Stimulated activated CD8-positive, alpha-beta memory T cell treated with anti-CD3 and anti-CD28 coated beads, Interleukin-7, amount 100 ng/mL, for 48 hours (primary cell): Measurements from ENCODE around the gene TSACC.
"Not testable (repeated sequence)": the region's sequence is repeated elsewhere in the genome, so short reads cannot be mapped to it uniquely, and the experiment has no call there.

Experiments used
- DNase-seq, 2 donors: peaks; one replicate each; pipeline ENCODE4 v3.0.0-alpha.2; 2020; ENCODE audit warnings: low read depth in 1 of 2; ENCODE audit errors: extremely low read depth in 1 of 2

Gene TSACC

DNA sequence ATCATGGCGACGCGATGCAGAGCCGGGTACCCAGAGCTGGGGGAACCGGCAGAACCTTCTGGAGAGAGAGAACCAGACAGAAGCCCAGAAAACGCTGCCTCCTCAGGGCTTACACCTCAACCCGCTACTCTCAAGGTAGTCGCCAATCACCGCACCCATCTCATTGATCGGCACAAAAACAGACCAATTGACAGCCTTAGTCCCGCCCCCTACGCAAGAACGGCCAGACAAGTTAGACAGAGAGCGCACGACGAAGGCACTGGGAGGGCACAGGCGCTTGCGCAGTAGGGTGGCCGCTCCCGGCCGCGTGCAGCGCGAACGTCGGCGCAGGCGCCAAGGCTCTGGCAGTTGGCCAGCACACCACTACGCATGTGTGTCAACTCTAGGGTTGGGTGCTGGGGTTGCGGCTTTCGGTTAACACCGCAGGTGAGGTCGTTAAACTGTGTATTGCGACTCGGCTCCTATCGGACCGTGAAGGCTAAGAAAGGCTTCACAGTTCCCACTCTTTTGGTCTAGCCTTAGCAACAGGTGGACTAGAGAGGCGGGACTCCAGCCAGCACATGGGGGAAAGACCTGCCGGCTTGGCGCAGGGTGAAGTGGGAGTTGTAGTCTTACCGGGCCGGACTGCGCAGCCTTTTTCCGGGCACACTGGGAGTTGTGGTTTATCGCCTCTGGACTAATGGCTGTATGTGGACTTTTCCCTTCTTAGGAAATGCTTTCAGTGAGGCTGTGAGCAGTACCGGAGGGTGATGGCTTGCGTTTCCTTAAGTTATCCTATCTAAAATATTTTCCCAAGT is at the start of gene TSACC, which contains the start of gene CCT3:
TSS of gene TSACC (plus strand) at position 347 of the 797 bp plus-strand sequence. CDS start 1,232 bp downstream, outside the sequence.
TSS of gene CCT3 (minus strand) at position 113 of the 797 bp plus-strand sequence. CDS start at position 5, 108 bp downstream.
- DNase-seq, result peak; percentile 97 to 100

DNA sequence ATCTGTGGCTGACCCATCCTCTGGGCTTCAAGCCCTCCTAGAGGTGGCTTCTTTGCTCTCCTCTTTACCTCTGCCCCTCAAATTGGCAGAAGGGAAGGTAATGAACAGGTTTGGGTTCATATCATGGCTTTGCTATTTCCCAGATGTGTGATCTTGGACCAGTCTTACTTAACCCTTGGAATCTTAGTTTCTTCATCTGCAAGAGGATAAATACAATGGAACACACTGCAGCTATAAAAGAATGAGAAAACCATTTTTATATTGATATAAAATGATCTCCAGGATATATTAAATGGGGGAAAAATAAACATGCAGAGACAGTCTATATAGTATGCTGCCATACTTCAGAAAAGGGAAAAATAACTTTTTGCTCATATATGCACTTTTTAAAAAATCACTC is 48.5 kb upstream of the TSACC start:
- no peak for DNase-seq

DNA sequence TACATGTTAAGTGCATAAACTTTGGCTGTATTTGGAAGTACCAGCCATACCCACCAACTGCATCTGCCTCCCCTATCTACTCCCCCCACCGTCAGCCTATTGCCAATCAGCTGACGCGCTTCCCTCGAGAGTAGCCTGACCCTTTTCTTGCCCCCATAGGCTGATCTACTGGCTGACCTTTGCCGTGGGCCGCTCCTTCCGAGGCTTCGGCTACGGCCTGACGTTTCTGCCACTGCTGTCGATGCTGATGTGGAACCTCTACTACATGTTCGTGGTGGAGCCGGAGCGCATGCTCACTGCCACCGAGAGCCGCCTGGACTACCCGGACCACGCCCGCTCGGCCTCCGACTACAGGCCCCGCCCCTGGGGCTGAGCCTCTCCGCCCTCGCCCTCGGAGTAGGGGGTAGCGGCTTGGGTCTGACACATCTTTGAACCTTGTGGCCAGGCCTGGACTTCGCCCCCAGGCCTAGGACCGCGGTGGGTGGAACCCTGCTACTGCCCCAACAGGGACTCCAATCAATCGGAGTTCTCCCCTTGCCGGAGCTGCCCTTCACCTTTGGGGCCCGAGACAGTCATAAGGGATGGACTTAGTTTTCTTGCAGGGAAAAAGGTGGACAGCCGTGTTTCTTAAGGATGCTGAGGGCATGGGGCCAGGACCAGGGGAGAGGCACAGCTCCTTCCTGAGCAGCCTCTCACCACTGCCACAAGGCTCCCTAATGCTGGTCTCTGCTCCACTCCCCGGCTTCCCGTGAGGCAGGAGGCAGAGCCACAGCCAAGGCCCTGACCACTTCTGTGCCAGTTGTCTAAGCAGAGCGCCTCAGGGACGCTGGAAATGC is 46.9 kb upstream of the TSACC start:
- DNase-seq, result no peak

DNA sequence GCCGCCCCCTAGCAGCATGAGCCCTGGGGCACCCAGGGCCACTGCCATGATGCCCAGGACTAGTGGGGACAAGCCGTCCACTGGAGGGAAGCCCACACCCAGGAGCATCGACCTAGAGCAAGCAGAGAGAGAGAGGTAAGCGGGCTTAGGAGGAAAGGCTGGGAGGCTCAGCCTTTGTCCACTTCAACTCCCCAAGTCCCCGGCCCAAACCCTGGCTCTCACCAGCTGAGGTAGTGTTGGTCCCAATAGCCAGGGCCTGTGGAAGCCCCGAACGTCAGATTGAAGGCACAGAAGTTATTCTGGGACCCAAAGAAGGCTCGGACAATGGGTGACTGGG is 45.3 kb upstream of the TSACC start:
- no peak for DNase-seq

DNA sequence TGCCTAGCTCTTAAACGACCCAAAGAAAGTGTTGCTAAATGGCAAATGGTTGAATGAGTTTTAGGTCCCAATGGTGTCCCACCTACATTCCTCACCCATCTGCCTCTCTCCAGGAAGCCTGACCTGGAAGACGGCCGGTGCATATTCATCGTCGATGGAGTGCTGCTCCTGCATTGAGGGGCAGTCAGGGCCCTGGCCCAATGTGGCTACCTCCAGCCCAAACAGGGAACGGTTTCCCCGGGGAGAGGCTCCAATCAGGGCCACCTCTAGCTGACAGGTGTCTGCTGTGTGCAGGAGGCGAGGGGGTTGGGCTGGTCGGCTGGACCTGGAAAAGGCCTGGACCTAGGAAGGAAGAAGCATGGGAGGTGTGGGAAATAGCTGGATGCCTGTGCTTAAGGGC is 44.4 kb upstream of the TSACC start:
- no peak for DNase-seq

DNA sequence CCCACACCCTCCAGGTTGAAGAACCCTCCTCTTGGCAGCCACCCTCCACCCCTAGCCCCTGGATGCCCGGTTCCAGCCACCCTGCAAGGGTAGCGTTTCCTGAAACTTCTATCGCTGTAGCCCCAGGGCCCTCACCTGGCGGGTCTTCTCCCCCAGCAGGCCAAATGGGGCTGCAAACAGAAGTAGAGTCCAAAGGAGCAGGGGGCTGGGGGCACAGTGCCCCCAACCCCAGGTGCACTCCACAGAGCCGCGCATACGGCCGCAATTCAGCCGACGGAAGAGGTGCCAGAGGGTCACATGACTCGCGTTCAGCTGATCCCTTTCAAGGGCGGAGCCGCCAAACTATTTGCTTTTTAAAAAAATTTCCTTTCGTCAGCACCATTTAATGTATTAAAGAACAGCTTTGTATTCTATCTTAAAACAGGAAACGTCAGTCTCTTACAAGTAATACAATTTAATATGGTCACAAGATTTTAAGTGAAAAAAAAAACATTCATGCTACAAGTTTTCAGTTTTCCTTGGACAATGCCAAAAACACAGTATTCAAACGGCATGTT is 42.9 kb upstream of the TSACC start, which contains the start of gene GLMP:
TSS of gene GLMP (minus strand) at position 289 of the 557 bp plus-strand sequence. CDS start at position 255, 34 bp downstream.
- DNase-seq, result no peak

DNA sequence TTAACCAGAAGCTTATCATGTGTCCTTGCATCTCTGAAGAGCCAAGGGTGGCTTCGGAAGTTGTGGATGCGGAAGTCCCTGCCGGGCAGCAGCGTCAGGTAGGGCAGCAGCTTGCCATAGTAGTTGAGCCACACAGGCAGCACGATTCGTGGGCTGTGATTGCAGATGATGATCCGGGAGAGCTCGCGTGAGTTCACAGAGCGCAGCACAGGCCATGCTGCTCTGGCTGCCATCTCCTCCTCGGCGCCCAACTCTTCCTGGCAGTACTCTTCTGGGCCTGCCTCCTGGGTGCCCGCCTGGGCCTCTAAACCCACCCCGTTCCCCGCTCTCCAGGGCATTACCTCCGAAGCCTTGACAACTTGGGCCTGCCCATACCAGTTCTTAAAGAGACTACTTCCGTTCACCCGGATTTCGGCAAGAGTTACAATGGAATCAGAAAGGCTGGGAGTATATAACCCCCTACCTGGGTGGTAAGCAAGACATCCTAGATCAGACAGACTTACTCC is 39.4 kb upstream of the TSACC start, which contains the start of gene VHLL:
TSS of gene VHLL (minus strand) at position 456 of the 506 bp plus-strand sequence. CDS start at position 338, 118 bp downstream.
- no peak for DNase-seq

DNA sequence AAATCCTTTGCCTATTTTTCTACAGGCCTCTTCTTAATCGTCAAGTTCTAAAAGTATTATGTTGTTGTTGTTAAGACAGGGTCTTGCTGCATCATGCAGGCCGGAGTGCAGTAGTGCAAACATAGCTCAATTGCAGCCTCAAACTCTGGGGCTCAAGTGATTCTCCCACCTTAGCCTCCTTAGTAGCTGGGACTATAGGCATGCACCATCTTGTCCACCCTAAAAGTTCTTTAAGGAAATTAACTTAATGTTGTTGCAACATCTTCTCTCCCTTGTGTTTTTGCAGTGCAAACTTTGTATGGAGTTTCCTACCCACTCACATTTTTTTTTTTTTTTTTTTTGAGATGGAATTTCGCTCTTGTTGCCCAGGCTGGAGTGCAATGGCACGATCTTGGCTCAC is 35.1 kb upstream of the TSACC start:
- DNase-seq, result no peak

DNA sequence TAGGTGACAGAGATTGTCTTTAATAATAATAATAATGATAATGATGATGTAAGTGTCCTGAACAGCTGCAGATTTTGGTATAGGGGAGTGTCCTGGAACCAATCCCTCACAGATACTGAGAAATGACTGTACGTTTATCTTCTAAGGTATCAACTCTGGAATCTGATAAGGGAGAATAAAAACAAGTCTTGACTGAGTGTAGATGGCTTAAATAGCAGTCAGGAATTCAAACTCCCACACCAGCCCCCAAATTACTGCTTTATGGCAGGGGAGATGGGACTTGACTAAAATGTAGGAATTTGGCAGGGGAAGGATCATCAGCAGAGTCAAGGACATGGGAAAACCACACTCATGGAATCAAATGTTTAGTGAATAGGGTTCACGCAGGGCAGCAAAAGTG is 33.1 kb upstream of the TSACC start:
- DNase-seq, result no peak

DNA sequence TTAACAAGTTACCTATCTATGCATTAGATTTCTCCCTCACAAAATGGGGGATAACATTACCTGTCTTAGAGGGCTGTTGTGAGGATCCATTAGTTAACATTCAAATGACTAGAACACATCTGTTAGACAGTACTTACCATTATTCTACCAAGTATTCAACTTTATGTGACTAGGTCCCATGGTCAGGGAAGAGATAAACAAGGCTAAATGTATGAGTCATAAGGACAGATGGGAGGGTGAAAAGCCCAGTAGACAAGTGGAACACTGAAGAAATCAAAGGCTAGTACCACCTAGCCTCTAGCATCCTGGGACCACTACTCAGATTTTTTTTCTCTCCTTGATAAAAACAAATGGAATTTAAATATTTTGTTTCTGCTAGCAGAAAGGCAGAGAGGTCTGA is 30.2 kb upstream of the TSACC start:
- no peak for DNase-seq

DNA sequence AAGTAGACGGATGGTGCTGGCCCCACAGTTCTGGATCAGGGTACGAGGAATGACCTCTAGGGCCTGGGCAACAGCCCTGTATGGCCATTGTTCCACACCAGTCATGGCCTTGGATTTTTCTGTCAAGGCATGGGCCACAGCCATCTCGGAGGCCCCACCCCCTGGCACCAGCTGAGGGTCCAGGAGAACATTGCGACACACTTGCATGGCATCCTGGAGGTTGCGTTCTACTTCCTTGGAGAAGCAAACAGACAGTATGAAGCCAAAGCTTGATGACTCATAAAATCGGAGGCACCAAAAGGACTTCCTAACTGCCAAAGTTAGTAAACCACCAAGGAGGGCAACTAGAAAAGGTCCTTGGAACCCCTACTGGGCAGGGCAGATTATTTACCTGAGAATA is 27.4 kb upstream of the TSACC start:
- DNase-seq, result no peak

DNA sequence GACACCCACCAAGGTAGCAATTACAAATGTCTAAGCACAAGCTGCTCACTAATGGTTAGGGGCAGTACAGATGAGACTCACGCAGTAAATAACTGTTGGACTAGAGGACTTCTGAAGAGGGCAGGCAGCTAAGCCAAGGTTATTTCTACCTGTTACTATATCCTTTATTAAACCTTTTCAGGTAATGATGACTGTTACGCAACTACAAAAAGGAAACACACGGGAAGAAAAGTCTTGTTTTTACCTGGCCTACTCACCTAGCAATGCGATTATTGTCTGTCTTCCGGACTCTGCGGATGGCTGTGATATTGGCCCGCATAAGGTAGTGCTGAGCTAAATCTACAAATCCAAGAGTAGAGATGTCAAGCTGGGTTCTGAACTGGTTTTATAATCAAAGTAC is 21.4 kb upstream of the TSACC start:
- DNase-seq, result no peak

DNA sequence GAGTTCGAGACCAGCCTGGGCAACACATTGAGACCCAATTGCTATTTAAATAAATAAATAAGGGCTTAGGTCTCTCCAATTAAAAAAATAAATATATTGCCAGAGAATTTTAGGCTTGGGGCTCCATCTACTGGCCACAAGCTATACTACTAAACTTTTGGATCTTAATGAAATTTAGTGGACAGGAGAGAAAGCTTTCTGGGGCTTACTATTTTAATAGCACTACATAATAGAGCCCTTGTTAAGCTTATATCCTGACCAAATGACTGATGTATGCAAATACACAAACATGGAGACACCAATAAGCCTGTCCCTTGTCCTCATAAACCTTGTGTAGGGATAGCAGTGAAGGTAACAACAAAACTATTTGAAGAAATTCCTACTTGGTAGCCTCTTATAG is 18.7 kb upstream of the TSACC start:
- no peak for DNase-seq

DNA sequence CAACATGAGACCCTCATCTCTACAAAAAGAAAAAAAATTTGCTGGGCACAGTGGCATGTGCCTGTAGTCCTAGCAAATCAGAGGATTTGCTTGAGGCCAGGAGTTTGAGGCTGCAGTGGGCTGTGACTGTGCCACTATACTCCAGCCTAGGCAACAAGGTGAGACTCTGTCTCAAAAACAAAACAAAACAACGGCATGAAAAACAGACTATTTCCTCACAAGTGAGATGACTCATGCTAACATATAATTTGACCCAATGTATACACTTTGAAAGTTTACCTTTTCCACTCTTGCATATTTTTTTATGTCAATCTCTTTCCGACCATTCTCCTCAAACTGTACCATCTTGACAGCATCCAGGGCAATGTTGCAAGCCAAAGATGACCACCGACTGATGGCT is 17.8 kb upstream of the TSACC start:
- DNase-seq, result no peak

DNA sequence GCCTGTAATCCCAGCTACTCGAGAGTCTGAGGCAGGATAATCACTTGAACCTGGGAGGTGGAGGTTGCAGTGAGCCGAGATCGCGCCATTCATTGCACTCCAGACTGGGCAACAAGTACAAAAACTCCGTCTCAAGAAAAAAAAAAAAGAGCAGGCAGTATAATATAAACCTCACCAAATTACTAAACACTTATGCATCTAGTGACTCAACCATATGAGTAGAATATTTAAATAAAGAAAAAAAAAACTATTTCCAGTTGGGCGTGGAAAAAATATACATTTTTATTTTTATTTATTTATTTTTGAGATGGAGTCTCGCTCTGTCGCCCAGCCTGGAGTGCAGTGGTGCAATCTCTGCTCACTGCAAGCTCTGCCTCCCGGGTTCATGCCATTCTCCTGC is 15.1 kb upstream of the TSACC start:
- DNase-seq, result not testable (repeated sequence)

DNA sequence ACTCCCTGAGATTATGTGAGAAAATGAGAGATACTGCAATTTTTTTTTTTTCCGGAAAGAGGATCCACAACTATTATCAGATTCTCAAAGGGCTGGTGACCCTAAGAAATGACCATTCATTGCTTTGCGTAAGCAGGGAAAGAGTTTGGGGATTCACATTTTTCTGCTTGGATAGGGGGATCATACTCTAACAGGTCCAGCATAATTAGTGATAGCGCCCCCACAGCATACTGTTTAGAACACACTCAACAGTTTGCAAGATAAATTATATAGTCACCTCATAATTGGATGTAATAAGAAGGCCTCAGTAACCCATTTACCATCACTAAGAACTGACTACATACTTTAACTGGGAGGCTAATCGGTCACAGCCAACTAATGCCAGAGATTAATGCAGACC is 2.1 kb upstream of the TSACC start:
- DNase-seq, result no peak

DNA sequence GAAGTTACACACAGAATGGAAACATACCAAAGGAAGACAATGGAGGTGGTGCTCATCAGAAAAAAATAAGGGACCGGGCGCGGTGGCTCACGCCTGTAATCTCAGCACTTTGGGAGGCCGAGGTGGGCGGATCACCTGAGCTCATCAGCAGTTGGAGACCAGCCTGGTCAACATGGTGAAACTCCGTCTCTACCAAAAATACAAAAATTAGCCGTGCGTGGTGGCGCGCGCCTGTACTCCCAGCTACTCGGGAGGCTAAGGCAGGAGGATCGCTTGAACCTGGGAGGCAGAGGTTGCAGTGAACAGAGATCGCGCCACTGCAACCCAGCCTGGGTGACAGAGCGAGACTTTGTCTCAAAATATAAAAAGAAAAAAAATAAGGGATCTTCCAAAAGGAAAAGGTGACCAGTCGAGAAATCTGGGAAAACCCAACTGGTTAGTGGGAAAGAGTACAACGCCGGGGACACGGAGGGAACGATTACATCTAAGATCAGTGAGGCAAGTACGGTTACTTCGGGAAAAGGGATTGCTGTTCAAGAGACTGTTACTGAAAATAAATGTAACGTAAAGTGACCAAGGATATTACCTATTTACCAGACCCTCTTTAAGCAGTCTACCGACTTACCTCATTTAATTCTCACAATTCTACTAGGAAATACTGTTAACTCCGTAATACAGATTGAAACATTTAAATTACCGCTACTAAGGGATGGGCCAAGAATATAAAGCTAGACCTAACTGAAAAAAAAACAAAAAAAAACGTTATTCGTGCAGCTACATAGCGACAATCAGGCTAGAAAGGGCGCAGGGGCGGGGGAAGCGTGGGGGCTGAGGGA is 1.1 kb upstream of the TSACC start:
- DNase-seq, result peak in 1 of 2 donors; percentile 17

DNA sequence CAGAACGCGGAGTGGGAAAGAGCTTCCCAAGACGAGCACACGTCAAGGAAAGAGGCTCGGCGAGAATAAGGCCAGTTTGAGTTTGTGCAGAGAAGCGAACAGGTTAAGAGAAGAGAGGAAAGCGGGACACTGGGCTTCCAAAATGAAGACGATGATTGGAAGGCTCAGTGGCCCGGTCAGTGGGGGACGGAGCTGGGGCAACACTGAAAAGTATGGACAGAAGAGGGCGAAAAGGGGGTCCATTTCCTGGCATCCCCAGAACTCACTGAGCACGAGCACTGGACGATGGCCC is 492 bp upstream of the TSACC start:
- peak in 1 of 2 donors; percentile 1 for DNase-seq

DNA sequence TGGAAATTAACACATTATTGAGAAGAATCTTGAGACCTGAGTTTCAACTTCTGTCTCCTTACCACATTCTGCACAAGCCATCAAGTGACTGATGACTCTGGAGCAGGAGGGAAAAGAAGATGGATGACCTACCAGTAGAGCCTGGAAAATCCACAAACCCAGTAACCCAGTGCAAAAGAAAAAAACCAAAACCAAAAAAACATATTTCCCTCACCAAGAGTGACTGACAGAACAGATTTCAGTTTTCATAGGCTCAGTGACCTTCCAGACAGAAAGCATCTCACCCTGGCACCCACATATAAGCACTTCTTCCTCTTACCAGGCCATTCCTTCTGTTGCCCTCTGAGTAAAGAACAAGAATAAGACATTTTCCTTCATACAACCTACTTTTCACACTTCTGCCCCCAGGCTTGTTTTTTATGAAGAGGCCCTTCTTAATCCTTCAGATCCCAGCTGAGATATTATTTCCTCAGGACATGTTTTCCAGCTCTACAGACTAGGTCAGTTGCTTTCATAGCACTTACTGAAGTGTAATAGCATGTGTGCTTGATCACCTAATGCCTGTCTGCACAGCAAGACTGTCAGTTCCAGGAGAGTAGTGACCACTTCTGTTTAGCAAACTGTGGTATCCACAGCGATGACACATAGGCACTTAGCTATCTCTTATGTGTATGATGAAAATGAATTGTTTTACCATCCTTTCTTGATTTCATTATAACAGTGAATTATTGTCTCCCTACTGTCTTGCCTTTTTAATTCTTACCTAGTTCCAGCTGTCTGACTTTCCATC is 4.0 kb downstream of the TSACC start:
- DNase-seq, result no peak

DNA sequence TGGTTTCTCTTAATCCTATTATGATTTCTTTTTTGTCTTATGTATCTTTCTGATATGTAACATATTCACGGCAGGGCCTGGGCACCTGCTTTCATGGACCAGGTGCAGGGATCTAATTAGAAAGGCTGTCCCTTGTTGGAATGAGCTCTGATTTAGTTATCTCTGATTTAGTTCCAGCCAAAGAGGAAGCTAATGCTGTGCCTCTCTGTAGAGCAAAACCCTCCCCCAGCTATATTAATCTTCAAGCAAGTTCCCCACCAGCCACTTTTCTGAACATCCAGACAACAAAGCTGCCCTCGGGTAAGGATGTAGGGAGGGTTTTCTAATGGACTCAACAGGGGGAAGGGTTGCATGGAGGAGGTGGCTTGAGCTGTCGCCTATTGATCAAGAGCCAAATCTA is 6.1 kb downstream of the TSACC start:
- no peak for DNase-seq
